ENCODE results near the gene PDZRN3.

PDZRN3 gene

DNA sequence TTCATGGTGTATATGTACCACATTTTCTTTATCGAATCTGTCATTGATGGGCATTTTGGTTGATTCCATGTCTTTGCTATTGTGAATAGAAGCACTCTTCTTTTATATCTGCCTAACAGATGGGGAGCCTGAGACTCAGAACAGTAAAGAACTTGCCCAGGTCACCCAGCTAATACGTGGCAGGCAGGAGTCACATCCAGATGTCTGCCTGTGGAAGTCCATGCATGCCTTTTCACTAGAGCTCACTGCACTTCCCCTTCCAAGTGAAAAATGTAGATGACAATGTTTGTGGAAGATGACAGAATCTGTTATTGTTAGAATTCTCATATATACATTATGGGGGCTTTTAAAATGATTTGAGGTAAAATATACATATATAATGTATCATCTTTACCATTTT lies 165.0 kb downstream of the PDZRN3 start:
- TF ChIP-seq, protein P1, sequence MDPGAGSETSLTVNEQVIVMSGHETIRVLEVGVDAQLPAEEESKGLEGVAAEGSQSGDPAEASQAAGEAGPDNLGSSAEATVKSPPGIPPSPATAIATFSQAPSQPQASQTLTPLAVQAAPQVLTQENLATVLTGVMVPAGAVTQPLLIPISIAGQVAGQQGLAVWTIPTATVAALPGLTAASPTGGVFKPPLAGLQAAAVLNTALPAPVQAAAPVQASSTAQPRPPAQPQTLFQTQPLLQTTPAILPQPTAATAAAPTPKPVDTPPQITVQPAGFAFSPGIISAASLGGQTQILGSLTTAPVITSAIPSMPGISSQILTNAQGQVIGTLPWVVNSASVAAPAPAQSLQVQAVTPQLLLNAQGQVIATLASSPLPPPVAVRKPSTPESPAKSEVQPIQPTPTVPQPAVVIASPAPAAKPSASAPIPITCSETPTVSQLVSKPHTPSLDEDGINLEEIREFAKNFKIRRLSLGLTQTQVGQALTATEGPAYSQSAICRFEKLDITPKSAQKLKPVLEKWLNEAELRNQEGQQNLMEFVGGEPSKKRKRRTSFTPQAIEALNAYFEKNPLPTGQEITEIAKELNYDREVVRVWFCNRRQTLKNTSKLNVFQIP (CRISPR knock-in tag; IDR thresholded peaks at IDR 0.05; ENCODE audit: borderline replicate concordance, low read depth) = no peak
- no peak for TF ChIP-seq TOX (CRISPR knock-in tag; IDR thresholded peaks at IDR 0.05; ENCODE audit: borderline replicate concordance)
- TF ChIP-seq ZNF8 (CRISPR knock-in tag; IDR thresholded peaks at IDR 0.05) = no peak
- no peak for TF ChIP-seq CSDC2 (CRISPR knock-in tag; IDR thresholded peaks at IDR 0.05)
- ATAC-seq = no peak

DNA sequence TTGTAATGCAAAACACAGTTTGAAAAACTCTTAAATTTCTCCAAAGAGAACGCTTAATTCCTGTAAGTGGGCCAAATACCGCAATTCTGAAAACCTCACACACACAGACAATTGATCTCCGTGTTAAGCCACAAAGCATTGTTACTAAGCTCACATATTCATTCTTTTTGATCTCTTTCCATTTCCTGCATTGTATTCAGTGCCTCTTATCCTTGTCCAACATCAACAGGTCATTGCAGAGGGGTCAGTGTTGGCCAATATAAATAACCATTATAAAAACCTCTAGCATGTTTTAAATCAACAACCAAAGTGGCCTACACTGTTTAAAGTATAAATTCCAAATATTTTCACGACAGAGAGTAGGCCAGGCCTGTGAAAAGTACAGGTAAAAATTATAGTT lies 171.1 kb downstream of the PDZRN3 start:
- no peak for ATAC-seq
- no peak for TF ChIP-seq CSDC2 (CRISPR knock-in tag; IDR thresholded peaks at IDR 0.05)
- no peak for TF ChIP-seq ZNF565 (CRISPR knock-in tag; conservative IDR thresholded peaks at IDR 0.05; ENCODE audit: low read depth)
- TF ChIP-seq, protein P2, sequence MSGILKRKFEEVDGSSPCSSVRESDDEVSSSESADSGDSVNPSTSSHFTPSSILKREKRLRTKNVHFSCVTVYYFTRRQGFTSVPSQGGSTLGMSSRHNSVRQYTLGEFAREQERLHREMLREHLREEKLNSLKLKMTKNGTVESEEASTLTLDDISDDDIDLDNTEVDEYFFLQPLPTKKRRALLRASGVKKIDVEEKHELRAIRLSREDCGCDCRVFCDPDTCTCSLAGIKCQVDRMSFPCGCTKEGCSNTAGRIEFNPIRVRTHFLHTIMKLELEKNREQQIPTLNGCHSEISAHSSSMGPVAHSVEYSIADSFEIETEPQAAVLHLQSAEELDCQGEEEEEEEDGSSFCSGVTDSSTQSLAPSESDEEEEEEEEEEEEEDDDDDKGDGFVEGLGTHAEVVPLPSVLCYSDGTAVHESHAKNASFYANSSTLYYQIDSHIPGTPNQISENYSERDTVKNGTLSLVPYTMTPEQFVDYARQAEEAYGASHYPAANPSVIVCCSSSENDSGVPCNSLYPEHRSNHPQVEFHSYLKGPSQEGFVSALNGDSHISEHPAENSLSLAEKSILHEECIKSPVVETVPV (CRISPR knock-in tag; IDR thresholded peaks at IDR 0.05) = no peak
- TF ChIP-seq GLIS3 (CRISPR knock-in tag; IDR thresholded peaks at IDR 0.05) = no peak
- TF ChIP-seq BACH2 (CRISPR knock-in tag; IDR thresholded peaks at IDR 0.05; ENCODE audit: borderline replicate concordance) = no peak
- no peak for TF ChIP-seq TCF4 (CRISPR knock-in tag; IDR thresholded peaks at IDR 0.05; ENCODE audit: borderline replicate concordance)
- no peak for TF ChIP-seq ARNTL (CRISPR knock-in tag; IDR thresholded peaks at IDR 0.05; ENCODE audit: borderline replicate concordance, low read depth)
- no peak for TF ChIP-seq ZFP30 (CRISPR knock-in tag; IDR thresholded peaks at IDR 0.05)

DNA sequence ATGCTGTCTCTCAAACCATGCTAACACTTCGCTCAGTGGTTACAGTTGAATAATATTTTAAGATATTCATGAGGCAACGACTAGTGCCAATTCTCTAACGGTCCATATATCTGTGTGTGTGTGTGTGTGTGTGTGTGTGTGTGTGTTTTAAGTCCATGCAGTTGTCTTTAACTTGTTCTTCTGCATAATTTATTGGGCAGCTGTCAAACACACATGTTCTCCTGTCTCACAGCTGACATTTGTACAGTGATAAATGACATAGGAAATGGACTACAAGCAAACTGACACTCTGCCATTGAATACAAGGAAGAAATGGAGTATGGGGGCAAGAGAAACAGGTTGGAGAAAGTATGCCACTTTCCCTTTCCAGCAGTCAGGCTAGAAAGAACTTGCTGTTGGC lies 172.0 kb downstream of the PDZRN3 start:
- no peak for ATAC-seq
- no peak for TF ChIP-seq ZNF8 (CRISPR knock-in tag; IDR thresholded peaks at IDR 0.05)
- no peak for TF ChIP-seq ZNF70 (CRISPR knock-in tag; IDR thresholded peaks at IDR 0.05)
- no peak for TF ChIP-seq RARB (CRISPR knock-in tag; IDR thresholded peaks at IDR 0.05)
- TF ChIP-seq, protein P3, sequence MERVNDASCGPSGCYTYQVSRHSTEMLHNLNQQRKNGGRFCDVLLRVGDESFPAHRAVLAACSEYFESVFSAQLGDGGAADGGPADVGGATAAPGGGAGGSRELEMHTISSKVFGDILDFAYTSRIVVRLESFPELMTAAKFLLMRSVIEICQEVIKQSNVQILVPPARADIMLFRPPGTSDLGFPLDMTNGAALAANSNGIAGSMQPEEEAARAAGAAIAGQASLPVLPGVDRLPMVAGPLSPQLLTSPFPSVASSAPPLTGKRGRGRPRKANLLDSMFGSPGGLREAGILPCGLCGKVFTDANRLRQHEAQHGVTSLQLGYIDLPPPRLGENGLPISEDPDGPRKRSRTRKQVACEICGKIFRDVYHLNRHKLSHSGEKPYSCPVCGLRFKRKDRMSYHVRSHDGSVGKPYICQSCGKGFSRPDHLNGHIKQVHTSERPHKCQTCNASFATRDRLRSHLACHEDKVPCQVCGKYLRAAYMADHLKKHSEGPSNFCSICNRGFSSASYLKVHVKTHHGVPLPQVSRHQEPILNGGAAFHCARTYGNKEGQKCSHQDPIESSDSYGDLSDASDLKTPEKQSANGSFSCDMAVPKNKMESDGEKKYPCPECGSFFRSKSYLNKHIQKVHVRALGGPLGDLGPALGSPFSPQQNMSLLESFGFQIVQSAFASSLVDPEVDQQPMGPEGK (CRISPR knock-in tag; IDR thresholded peaks at IDR 0.05; ENCODE audit: borderline replicate concordance) = no peak
- TF ChIP-seq ZFP30 (CRISPR knock-in tag; IDR thresholded peaks at IDR 0.05) = no peak
- TF ChIP-seq, protein P4, sequence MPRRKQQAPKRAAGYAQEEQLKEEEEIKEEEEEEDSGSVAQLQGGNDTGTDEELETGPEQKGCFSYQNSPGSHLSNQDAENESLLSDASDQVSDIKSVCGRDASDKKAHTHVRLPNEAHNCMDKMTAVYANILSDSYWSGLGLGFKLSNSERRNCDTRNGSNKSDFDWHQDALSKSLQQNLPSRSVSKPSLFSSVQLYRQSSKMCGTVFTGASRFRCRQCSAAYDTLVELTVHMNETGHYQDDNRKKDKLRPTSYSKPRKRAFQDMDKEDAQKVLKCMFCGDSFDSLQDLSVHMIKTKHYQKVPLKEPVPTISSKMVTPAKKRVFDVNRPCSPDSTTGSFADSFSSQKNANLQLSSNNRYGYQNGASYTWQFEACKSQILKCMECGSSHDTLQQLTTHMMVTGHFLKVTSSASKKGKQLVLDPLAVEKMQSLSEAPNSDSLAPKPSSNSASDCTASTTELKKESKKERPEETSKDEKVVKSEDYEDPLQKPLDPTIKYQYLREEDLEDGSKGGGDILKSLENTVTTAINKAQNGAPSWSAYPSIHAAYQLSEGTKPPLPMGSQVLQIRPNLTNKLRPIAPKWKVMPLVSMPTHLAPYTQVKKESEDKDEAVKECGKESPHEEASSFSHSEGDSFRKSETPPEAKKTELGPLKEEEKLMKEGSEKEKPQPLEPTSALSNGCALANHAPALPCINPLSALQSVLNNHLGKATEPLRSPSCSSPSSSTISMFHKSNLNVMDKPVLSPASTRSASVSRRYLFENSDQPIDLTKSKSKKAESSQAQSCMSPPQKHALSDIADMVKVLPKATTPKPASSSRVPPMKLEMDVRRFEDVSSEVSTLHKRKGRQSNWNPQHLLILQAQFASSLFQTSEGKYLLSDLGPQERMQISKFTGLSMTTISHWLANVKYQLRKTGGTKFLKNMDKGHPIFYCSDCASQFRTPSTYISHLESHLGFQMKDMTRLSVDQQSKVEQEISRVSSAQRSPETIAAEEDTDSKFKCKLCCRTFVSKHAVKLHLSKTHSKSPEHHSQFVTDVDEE (CRISPR knock-in tag; IDR thresholded peaks at IDR 0.05) = no peak
- no peak for TF ChIP-seq ZFP3 (CRISPR knock-in tag; IDR thresholded peaks at IDR 0.05)
- no peak for TF ChIP-seq PPARA (CRISPR knock-in tag; IDR thresholded peaks at IDR 0.05; ENCODE audit: borderline replicate concordance)
- TF ChIP-seq TOX (CRISPR knock-in tag; IDR thresholded peaks at IDR 0.05; ENCODE audit: borderline replicate concordance) = no peak

DNA sequence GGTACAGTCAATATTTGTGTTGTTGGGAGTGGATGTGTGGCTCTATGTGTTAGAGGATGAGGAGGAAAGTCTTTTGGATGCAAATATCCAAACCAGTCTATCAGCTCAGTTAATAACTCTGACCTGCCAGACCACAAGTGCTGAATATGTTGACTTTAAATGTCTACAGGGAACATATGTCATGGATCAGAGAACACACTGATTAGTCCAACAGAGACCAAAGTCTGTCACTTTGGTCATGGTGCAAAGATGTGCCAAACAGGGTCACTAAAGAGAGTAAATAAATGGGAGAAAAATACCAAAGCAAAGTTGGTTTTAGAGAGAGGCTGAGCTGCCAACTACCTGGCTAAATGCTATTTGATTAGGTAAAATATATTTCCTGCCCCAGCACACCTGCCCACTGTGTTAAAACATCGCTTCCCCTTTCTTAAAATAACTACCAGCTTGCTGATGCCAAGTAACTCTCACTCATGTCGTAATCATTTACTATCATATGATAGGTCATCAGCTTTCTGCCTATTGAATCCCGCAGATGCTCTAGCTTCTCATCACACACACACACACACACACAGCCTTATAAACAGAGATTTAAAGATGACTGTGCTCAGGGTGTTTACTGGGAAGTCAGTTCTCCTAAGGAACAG lies 173.3 kb downstream of the PDZRN3 start:
- no peak for ATAC-seq
- no peak for TF ChIP-seq RARB (CRISPR knock-in tag; IDR thresholded peaks at IDR 0.05)
- TF ChIP-seq, protein P3 (CRISPR knock-in tag; IDR thresholded peaks at IDR 0.05; ENCODE audit: borderline replicate concordance) = no peak
- TF ChIP-seq BACH2 (CRISPR knock-in tag; IDR thresholded peaks at IDR 0.05; ENCODE audit: borderline replicate concordance) = no peak
- no peak for TF ChIP-seq ZNF565 (CRISPR knock-in tag; conservative IDR thresholded peaks at IDR 0.05; ENCODE audit: low read depth)
- TF ChIP-seq, protein P4 (CRISPR knock-in tag; IDR thresholded peaks at IDR 0.05) = no peak
- TF ChIP-seq TOX (CRISPR knock-in tag; IDR thresholded peaks at IDR 0.05; ENCODE audit: borderline replicate concordance) = no peak
- TF ChIP-seq ZNF8 (CRISPR knock-in tag; IDR thresholded peaks at IDR 0.05) = no peak
- no peak for TF ChIP-seq CSDC2 (CRISPR knock-in tag; IDR thresholded peaks at IDR 0.05)
- TF ChIP-seq, protein P2 (CRISPR knock-in tag; IDR thresholded peaks at IDR 0.05) = no peak
- TF ChIP-seq PPARA (CRISPR knock-in tag; IDR thresholded peaks at IDR 0.05; ENCODE audit: borderline replicate concordance) = no peak
